PC-9 (cell line): ENCODE data around the gene CXorf38.

Experiments
- CTCF ChIP-seq: fragments of 200-600 bp; sonication (generic); conservative IDR thresholded peaks from 2 replicates; pipeline ENCODE4 v1.6.1; 2017; ENCODE audit warnings: mixed run types, antibody characterized with exemption, mild to moderate bottlenecking, moderate library complexity
- EZH2 ChIP-seq: fragments of 200-600 bp; sonication (generic); IDR thresholded peaks from 2 replicates; pipeline ENCODE4 v1.8.0; 2017; ENCODE audit warnings: antibody characterized with exemption, low read depth

- TF ChIP-seq CTCF (no peak), EZH2 (no peak)
Observed at GRCh38 chrX:40661489-40661888, 14.1 kb upstream of the CXorf38 start.
